Astrocyte (in vitro differentiated cells and primary cell): ENCODE data around the gene SYNPO2.

Experiments used
- EZH2 ChIP-seq: IDR thresholded peaks from 2 replicates; pipeline ENCODE4 v1.6.1; 2012; ENCODE audit warnings: mild to moderate bottlenecking, low read length, inconsistent platforms; ENCODE audit not compliant: insufficient read depth
- TF ChIP-seq, protein P1 (sequence below): IDR thresholded peaks from 2 replicates; pipeline ENCODE4 v1.5.1; 2011; ENCODE audit warnings: low read depth, mild to moderate bottlenecking, inconsistent platforms, low read length, moderate library complexity; ENCODE audit not compliant: insufficient read depth

GRCh38 chr4:119053997-119054396 lies 165.3 kb downstream of the SYNPO2 start:
- TF ChIP-seq, protein P1, sequence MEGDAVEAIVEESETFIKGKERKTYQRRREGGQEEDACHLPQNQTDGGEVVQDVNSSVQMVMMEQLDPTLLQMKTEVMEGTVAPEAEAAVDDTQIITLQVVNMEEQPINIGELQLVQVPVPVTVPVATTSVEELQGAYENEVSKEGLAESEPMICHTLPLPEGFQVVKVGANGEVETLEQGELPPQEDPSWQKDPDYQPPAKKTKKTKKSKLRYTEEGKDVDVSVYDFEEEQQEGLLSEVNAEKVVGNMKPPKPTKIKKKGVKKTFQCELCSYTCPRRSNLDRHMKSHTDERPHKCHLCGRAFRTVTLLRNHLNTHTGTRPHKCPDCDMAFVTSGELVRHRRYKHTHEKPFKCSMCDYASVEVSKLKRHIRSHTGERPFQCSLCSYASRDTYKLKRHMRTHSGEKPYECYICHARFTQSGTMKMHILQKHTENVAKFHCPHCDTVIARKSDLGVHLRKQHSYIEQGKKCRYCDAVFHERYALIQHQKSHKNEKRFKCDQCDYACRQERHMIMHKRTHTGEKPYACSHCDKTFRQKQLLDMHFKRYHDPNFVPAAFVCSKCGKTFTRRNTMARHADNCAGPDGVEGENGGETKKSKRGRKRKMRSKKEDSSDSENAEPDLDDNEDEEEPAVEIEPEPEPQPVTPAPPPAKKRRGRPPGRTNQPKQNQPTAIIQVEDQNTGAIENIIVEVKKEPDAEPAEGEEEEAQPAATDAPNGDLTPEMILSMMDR, result no peak
- no peak for TF ChIP-seq EZH2
